HG02798 (cell line): ENCODE data around the gene RBFOX1.

ENCODE experiments used
- ATAC-seq: cut with Tn5 transposase; IDR thresholded peaks from one replicate; pipeline ENCODE4 v1.9.1; 2021; ENCODE audit warnings: mild to moderate bottlenecking; ENCODE audit not compliant: unreplicated experiment, poor library complexity

The RBFOX1 gene

DNA sequence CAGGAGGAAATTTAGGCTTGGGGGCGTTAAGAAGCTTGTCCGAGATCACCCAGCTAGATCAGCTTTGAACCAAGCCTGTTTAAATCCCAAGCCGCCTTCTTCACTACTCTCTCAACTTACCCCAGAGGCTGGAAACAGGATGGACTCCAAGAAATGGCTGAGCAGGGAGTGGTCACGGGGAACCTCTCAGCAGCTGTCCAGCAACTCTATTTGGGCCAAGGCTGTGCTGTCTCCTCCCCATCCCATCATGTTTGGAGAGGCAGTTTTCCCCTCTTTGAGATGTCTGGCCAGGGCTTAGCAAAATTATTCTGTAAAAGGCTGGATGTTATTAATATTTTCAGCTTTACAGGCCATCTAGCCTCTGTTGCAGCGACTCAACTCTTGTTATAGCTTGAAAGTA is 305.7 kb downstream of the RBFOX1 start:
- ATAC-seq, result no peak

DNA sequence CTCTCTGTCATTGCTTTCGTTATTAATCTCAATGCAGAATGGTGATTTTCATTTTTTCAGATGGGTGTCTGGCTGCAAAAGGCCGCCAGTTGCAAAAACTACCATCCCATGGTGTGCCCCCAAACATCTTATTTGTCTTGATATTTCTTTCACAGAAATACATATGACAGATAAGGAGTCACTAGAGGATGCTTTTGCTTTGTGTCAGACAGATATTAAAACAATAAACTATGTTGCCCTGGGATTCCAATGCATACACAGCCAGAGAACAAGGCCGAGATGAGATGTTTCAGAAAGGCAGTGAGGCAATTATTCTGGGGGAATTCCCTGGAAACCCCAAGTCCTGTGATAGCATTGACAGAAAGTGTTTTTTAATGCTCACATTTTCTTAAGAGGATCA is 307.7 kb downstream of the RBFOX1 start:
- no peak for ATAC-seq

- no peak for ATAC-seq
Observed at GRCh38 chr16:7644176-7644575, 311.5 kb downstream of the RBFOX1 start.

- no peak for ATAC-seq
Observed at GRCh38 chr16:7644811-7645210, 312.2 kb downstream of the RBFOX1 start.

GRCh38 chr16:7646821-7647500 is 314.3 kb downstream of the RBFOX1 start:
- no peak for ATAC-seq

DNA sequence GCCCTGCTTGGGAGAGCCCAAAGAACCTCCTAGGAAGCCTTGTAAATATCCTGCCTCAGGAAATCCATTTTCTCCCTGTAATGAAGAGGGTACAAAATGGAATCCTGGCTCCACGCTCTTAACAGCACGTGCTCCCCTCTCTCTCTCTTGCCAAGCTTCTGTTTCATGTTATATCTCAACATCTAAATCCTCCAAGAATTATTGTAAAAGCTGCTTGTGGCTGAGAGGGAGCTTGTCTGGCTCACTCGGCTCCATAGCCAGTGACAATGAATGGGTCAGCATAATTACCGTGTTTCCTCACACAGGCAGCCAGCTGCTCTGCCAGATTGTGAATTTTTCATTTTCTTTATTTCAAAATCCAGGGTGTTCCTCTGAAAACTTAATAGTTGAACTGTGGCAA is 317.8 kb downstream of the RBFOX1 start:
- ATAC-seq, result no peak

DNA sequence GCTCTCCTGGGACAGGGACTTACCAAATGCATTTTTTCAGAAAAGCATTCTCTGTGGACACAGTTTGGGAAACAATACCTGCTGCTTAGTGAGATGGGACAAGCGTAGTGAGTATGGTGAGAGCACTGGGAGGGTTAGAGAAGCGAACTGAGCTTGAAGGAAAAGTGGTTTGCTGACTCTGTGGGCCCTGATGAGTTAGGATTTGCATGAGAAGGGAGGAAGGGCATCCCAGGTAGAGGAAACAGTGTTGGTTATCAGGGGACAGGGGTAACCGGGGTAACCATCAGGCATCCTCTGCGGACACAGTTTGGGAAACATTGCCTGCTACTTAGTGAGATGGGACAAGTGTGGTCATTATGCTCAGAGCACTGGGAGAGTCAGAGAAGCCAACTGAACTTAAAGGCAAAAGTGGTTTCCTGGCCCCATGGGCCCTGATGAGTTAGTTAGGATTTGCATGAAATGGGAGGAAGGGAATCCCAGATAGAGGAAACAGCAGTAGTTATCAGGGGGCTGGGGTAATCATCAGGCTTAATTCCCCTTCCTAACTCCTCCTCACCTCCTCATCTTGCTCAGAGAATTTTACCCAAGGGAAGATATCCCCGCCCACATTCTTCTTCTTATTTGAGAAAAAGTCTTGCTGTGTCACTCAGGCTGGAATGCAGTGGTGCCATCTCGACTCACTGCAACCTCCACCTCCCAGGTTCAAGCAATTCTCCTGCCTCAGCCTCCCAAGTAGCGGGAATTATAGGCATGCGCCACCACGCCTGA is 319.3 kb downstream of the RBFOX1 start:
- no peak for ATAC-seq

GRCh38 chr16:7653746-7654461 is 321.3 kb downstream of the RBFOX1 start:
- ATAC-seq, result no peak

DNA sequence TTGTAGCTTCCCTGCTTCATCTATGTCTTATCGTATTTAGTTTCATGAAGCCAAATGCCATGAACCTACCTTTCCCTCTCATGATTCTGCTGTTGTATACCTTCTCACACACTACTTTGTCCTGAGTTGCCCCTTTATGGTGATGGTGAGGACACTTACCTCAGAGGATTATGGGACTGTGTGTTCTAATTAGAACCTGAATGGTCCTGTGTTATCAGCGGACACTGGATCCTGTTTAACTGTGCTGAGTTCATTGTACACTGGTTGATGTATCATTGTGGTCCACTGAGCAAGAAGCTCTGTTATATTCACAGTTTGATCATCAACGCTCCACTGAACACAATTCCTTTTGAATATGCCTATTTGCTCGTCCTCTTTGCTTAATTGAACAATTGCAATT is 343.0 kb downstream of the RBFOX1 start:
- no peak for ATAC-seq

- ATAC-seq, result no peak
Observed at GRCh38 chr16:7680296-7680695, 347.7 kb downstream of the RBFOX1 start.

DNA sequence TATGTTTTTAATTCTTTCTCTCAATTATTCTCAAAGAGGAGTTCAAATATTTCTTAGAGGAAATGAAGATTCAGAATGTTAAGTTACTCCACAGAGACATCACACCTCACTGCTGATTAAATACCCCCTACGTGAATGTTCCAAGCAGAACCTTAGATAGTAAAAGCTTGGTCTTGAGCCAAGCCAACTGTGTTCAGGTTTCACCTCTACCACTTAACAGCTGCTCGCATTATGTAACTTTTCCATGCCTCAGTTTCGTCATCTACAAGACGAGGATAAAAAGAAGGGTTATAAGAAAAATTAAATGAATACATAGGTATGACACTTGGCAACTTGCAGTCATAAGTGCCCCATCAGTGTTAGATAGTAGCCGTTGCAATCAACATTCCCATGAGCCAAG is 356.2 kb downstream of the RBFOX1 start:
- ATAC-seq, result no peak

GRCh38 chr16:7689234-7689633 is 356.6 kb downstream of the RBFOX1 start:
- ATAC-seq, result no peak

DNA sequence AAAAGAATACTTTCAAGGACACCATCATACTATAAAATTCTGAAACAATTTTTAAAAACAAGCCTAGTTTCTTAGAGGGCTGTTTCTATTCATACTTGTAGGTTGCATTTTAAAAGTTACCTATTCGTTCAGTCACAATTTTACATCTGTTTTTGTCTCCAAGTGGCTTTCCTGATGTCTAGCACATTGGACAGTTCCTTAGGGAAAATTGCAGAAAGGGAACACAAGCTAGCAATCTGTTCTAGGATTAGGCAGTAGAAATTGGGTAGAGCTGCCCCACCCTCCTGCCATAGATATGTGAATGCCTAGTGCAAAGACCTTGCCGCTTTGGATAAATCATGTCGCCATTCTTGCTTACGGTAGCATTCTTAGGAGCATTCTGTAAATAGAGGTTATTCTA is 358.9 kb downstream of the RBFOX1 start:
- ATAC-seq, result no peak

GRCh38 chr16:7703672-7704071 is 371.0 kb downstream of the RBFOX1 start:
- ATAC-seq, result no peak

GRCh38 chr16:7705885-7706284 is 373.2 kb downstream of the RBFOX1 start:
- ATAC-seq, result no peak

GRCh38 chr16:7709186-7709585 is 376.5 kb downstream of the RBFOX1 start:
- ATAC-seq, result no peak

- no peak for ATAC-seq
Observed at GRCh38 chr16:7713244-7713643, 380.6 kb downstream of the RBFOX1 start.

DNA sequence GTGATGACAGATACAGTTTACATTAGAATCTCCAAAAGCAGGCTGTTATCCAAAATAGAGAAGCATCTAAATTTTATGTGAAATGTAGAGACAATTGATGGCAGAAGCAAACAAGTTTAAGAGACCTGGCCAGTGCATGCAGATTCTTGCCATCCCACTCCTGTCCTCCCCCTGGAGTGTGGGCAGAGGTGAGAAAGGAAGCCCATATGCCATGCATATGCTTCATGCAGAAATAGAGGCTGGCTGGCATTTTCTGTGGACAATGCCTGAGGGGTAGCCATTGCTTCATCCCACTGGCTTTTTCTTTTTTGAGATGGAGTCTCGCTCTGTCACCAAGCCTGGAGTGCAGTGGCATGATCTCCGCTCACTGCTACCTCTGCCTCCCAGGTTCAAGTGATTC is 382.1 kb downstream of the RBFOX1 start:
- no peak for ATAC-seq

GRCh38 chr16:7716660-7717550 is 384.3 kb downstream of the RBFOX1 start:
- no peak for ATAC-seq

GRCh38 chr16:7722761-7723160 is 390.1 kb downstream of the RBFOX1 start:
- ATAC-seq, result no peak
